ENCODE data around the gene RANBP9. TPM values are rescaled to one million over a fixed set of nuclear protein-coding genes. Genes with fewer than 3 reads are reported as not detected.

The RANBP9 gene
- total RNA-seq, 1 donor = 53.9 TPM

GRCh38 chr6:13638014-13638413, 73.6 kb downstream of the RANBP9 start:
- Histone ChIP-seq H3K79me2 (ENCODE audit: insufficient read depth, low read length) (no peaks in the 10 kb centered on the region), H3K36me3 (ENCODE audit: insufficient read depth, low read length) (peaks cover 30% of the 10 kb centered on the region), H2AFZ (ENCODE audit: low read length) (no peak overlapping the region), H3K27ac (ENCODE audit: low read depth, low read length) (no peak overlapping the region), H3K4me1 (ENCODE audit: insufficient read depth, low read length) (peaks cover 3% of the 10 kb centered on the region), H3K9me3 (ENCODE audit: low read depth, low read length) (no peaks in the 10 kb centered on the region), H3K4me3 (ENCODE audit: insufficient read depth, low read length) (no peak overlapping the region), H4K20me1 (ENCODE audit: insufficient read depth, low read length) (no peaks in the 10 kb centered on the region), H3K27me3 (ENCODE audit: insufficient read depth, low read length) (no peaks in the 10 kb centered on the region), H3K4me2 (ENCODE audit: insufficient read depth, low read length) (no peak overlapping the region)
- TF ChIP-seq, protein P1, sequence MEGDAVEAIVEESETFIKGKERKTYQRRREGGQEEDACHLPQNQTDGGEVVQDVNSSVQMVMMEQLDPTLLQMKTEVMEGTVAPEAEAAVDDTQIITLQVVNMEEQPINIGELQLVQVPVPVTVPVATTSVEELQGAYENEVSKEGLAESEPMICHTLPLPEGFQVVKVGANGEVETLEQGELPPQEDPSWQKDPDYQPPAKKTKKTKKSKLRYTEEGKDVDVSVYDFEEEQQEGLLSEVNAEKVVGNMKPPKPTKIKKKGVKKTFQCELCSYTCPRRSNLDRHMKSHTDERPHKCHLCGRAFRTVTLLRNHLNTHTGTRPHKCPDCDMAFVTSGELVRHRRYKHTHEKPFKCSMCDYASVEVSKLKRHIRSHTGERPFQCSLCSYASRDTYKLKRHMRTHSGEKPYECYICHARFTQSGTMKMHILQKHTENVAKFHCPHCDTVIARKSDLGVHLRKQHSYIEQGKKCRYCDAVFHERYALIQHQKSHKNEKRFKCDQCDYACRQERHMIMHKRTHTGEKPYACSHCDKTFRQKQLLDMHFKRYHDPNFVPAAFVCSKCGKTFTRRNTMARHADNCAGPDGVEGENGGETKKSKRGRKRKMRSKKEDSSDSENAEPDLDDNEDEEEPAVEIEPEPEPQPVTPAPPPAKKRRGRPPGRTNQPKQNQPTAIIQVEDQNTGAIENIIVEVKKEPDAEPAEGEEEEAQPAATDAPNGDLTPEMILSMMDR (IDR thresholded peaks at IDR 0.05; ENCODE audit: extremely low read depth, low read depth, low read length) = no peak
- DNase-seq (ENCODE audit: insufficient read length, low spot score, missing footprints) = no peak

- DNase-seq (ENCODE audit: insufficient read length, low spot score, missing footprints) = no peak
- Histone ChIP-seq H3K4me3 (ENCODE audit: insufficient read depth, low read length) (no peak overlapping the region), H2AFZ (ENCODE audit: low read length) (no peak overlapping the region), H3K4me2 (ENCODE audit: insufficient read depth, low read length) (no peak overlapping the region), H3K36me3 (ENCODE audit: insufficient read depth, low read length) (peaks cover 44% of the 10 kb centered on the region), H3K27ac (ENCODE audit: low read depth, low read length) (no peak overlapping the region), H4K20me1 (ENCODE audit: insufficient read depth, low read length) (no peaks in the 10 kb centered on the region), H3K79me2 (ENCODE audit: insufficient read depth, low read length) (no peaks in the 10 kb centered on the region), H3K27me3 (ENCODE audit: insufficient read depth, low read length) (no peaks in the 10 kb centered on the region), H3K4me1 (ENCODE audit: insufficient read depth, low read length) (no peaks in the 10 kb centered on the region), H3K9me3 (ENCODE audit: low read depth, low read length) (no peaks in the 10 kb centered on the region)
- TF ChIP-seq, protein P1 (IDR thresholded peaks at IDR 0.05; ENCODE audit: extremely low read depth, low read depth, low read length) = no peak
Measured at GRCh38 chr6:13635948-13636658, 75.5 kb downstream of the RANBP9 start.

GRCh38 chr6:13633343-13633742, 78.3 kb downstream of the RANBP9 start:
- no peaks in the 10 kb centered on the region for H3K4me1 ChIP-seq (ENCODE audit: insufficient read depth, low read length)
- no peak overlapping the region for H3K4me2 ChIP-seq (ENCODE audit: insufficient read depth, low read length)
- TF ChIP-seq, protein P1 (IDR thresholded peaks at IDR 0.05; ENCODE audit: extremely low read depth, low read depth, low read length) = no peak
- no peaks in the 10 kb centered on the region for H3K9me3 ChIP-seq (ENCODE audit: low read depth, low read length)
- peaks cover 34% of the 10 kb centered on the region for H3K36me3 ChIP-seq (ENCODE audit: insufficient read depth, low read length)
- no peak for DNase-seq (ENCODE audit: insufficient read length, low spot score, missing footprints)
- H3K79me2 ChIP-seq (ENCODE audit: insufficient read depth, low read length) = peaks cover 4% of the 10 kb centered on the region
- H2AFZ ChIP-seq (ENCODE audit: low read length) = no peak overlapping the region
- H3K27me3 ChIP-seq (ENCODE audit: insufficient read depth, low read length) = no peaks in the 10 kb centered on the region
- H3K27ac ChIP-seq (ENCODE audit: low read depth, low read length) = no peak overlapping the region
- no peaks in the 10 kb centered on the region for H4K20me1 ChIP-seq (ENCODE audit: insufficient read depth, low read length)
- no peak overlapping the region for H3K4me3 ChIP-seq (ENCODE audit: insufficient read depth, low read length)

- H3K4me1 ChIP-seq (ENCODE audit: insufficient read depth, low read length) = no peaks in the 10 kb centered on the region
- H4K20me1 ChIP-seq (ENCODE audit: insufficient read depth, low read length) = no peaks in the 10 kb centered on the region
- peaks cover 36% of the 10 kb centered on the region for H3K36me3 ChIP-seq (ENCODE audit: insufficient read depth, low read length)
- no peak for DNase-seq (ENCODE audit: insufficient read length, low spot score, missing footprints)
- H3K27me3 ChIP-seq (ENCODE audit: insufficient read depth, low read length) = no peaks in the 10 kb centered on the region
- peaks cover 8% of the 10 kb centered on the region for H3K79me2 ChIP-seq (ENCODE audit: insufficient read depth, low read length)
- no peak overlapping the region for H3K27ac ChIP-seq (ENCODE audit: low read depth, low read length)
- H3K4me2 ChIP-seq (ENCODE audit: insufficient read depth, low read length) = no peak overlapping the region
- no peak overlapping the region for H3K4me3 ChIP-seq (ENCODE audit: insufficient read depth, low read length)
- no peaks in the 10 kb centered on the region for H3K9me3 ChIP-seq (ENCODE audit: low read depth, low read length)
- H2AFZ ChIP-seq (ENCODE audit: low read length) = no peak overlapping the region
- TF ChIP-seq, protein P1 (IDR thresholded peaks at IDR 0.05; ENCODE audit: extremely low read depth, low read depth, low read length) = no peak
Measured at GRCh38 chr6:13630499-13630898, 81.1 kb downstream of the RANBP9 start.
